ENCODE data around the gene ARSB.

DNA sequence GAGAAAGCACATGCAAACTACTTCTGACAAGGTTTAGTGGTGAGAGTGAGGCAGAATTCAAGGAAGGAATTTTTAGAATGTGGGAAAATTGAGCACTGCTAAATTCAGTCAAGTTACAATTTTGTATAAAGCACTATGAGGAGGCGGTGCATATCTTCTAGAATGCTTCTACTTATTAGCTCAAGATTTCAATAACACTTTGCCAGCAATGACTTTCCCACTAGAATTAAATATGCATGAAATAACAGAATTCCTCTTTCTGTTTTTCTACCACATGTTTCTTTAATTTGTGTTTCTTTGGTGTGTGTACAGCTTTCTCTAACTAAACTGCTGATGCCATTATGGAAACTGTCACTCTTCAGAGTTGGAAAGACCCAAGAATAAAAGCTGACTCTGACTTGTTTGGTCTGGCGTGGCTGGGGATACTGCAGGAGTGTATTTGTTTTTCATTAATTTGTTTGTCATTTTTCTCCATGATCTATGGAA, 163.5 kb downstream of the ARSB start:
- no peak for TF ChIP-seq CTCF (IDR thresholded peaks at IDR 0.05)
- TF ChIP-seq ZFX (IDR thresholded peaks at IDR 0.05; ENCODE audit: borderline replicate concordance), result no peak

Measured in 22Rv1 (cell line).